WTC11 (cell line): ENCODE data around the gene S100B. TPM values are rescaled to one million over a fixed set of nuclear protein-coding genes. Genes with fewer than 3 reads are reported as not detected.

ENCODE experiments used
- ATAC-seq: fragments of 200-7000 bp; cut with Tn5 transposase; 2 replicates; pipeline ENCODE4 v1.10.0; 2021; ENCODE audit warnings: mild to moderate bottlenecking, moderate library complexity
- CTCF ChIA-PET: fragments of 300-600 bp; sonication (Branson Sonifier 250); formaldehyde crosslinking; loops from one replicate; lab custom pipeline; 2021; ENCODE audit warnings: antibody characterized with exemption; lab: Charles Lee
- POLR2A ChIA-PET: fragments of 350-600 bp; sonication (Branson Sonifier 250); formaldehyde crosslinking; loops from one replicate; lab custom pipeline; 2021; ENCODE audit warnings: antibody characterized with exemption; lab: Charles Lee
- DNase-seq: peaks from one replicate; pipeline ENCODE4 v3.0.0; 2021; ENCODE audit warnings: low spot score
- H3K27ac Mint-ChIP-seq: 2 replicates; pipeline ENCODE4 v1.8.0; 2021; ENCODE audit warnings: mixed read lengths
- H3K27me3 Mint-ChIP-seq: 2 replicates; pipeline ENCODE4 v1.8.0; 2021; ENCODE audit warnings: low read depth, mild to moderate bottlenecking, moderate library complexity, mixed read lengths
- H3K36me3 Mint-ChIP-seq: 2 replicates; pipeline ENCODE4 v1.8.0; 2021; ENCODE audit warnings: mixed read lengths
- H3K4me1 Mint-ChIP-seq: 2 replicates; pipeline ENCODE4 v1.8.0; 2022; ENCODE audit warnings: mixed read lengths
- H3K4me3 Mint-ChIP-seq: 2 replicates; pipeline ENCODE4 v1.8.0; 2021; ENCODE audit warnings: mild to moderate bottlenecking, moderate library complexity, mixed read lengths
- H3K9me3 Mint-ChIP-seq: 2 replicates; pipeline ENCODE4 v1.8.0; 2021; ENCODE audit warnings: mixed read lengths
- E2F4 ChIP-seq: sonication (generic); formaldehyde crosslinking; IDR thresholded peaks from 2 replicates; pipeline ENCODE4 v1.8.1; 2022; ENCODE audit warnings: low read depth, mild to moderate bottlenecking, moderate library complexity, missing genetic modification reagents, borderline replicate concordance
- GABPB1 ChIP-seq: sonication (generic); formaldehyde crosslinking; IDR thresholded peaks from 2 replicates; pipeline ENCODE4 v1.8.1; 2023; ENCODE audit warnings: mild to moderate bottlenecking, missing genetic modification reagents
- HMGXB4 ChIP-seq: sonication (generic); formaldehyde crosslinking; IDR thresholded peaks from 2 replicates; pipeline ENCODE4 v1.8.1; 2023; ENCODE audit warnings: mild to moderate bottlenecking, moderate library complexity, missing genetic modification reagents
- NFE2L1 ChIP-seq: sonication (generic); formaldehyde crosslinking; IDR thresholded peaks from 2 replicates; pipeline ENCODE4 v1.8.1; 2023; ENCODE audit warnings: missing genetic modification reagents
- NR2C2 ChIP-seq: sonication (generic); formaldehyde crosslinking; IDR thresholded peaks from 2 replicates; pipeline ENCODE4 v1.8.0; 2022; ENCODE audit warnings: mild to moderate bottlenecking, missing genetic modification reagents
- NR3C1 ChIP-seq: sonication (generic); formaldehyde crosslinking; conservative IDR thresholded peaks from 2 replicates; pipeline ENCODE4 v1.8.1; 2023; ENCODE audit warnings: low read depth, mild to moderate bottlenecking, missing genetic modification reagents
- PRRX2 ChIP-seq: fragments of 250-450 bp; sonication (Bioruptor Pico); IDR thresholded peaks from 2 replicates; pipeline ENCODE4 v1.8.0; 2021; ENCODE audit warnings: mild to moderate bottlenecking
- SP1 ChIP-seq: sonication (generic); formaldehyde crosslinking; conservative IDR thresholded peaks from 2 replicates; pipeline ENCODE4 v1.8.1; 2022; ENCODE audit warnings: missing genetic modification reagents
- TEAD1 ChIP-seq: sonication (generic); formaldehyde crosslinking; IDR thresholded peaks from 2 replicates; pipeline ENCODE4 v1.8.0; 2022; ENCODE audit warnings: mild to moderate bottlenecking, missing genetic modification reagents
- USF1 ChIP-seq: sonication (generic); formaldehyde crosslinking; IDR thresholded peaks from 2 replicates; pipeline ENCODE4 v1.8.0; 2022; ENCODE audit warnings: mild to moderate bottlenecking, missing genetic modification reagents
- ZBTB21 ChIP-seq: sonication (generic); formaldehyde crosslinking; IDR thresholded peaks from 2 replicates; pipeline ENCODE4 v1.8.1; 2023; ENCODE audit warnings: mild to moderate bottlenecking, missing genetic modification reagents, borderline replicate concordance
- ZNF232 ChIP-seq: sonication (generic); formaldehyde crosslinking; IDR thresholded peaks from 2 replicates; pipeline ENCODE4 v1.8.0; 2022; ENCODE audit warnings: mild to moderate bottlenecking, missing genetic modification reagents
- total RNA-seq: library from RNA; stranded (reverse); gene quantifications from 3 replicates; pipeline ENCODE4 v1.2.3, GENCODE V29; 2021
- TF ChIP-seq, protein P1 (sequence below): sonication (generic); formaldehyde crosslinking; conservative IDR thresholded peaks from 2 replicates; pipeline ENCODE4 v1.8.1; 2023; ENCODE audit warnings: mild to moderate bottlenecking, low read depth, missing genetic modification reagents, moderate library complexity
- TF ChIP-seq, protein P2 (sequence below): fragments of 250-450 bp; sonication (Bioruptor Pico); IDR thresholded peaks from 2 replicates; pipeline ENCODE4 v1.9.0; 2021; ENCODE audit warnings: moderate library complexity, mild to moderate bottlenecking, inconsistent platforms, borderline replicate concordance
- TF ChIP-seq, protein P3 (sequence below): fragments of 250-450 bp; sonication (Bioruptor Pico); IDR thresholded peaks from 2 replicates; pipeline ENCODE4 v1.9.0; 2021; ENCODE audit warnings: mild to moderate bottlenecking, borderline replicate concordance

Gene S100B
- total RNA-seq, 1 experiment from 2014 or later, result 0.46 TPM

- no peak for TF ChIP-seq NFE2L1 (CRISPR knock-in tag)
- TF ChIP-seq TEAD1 (CRISPR knock-in tag), result no peak
- TF ChIP-seq, all 79 proteins: peak for 0
Observed at GRCh38 chr21:46627726-46628125, 22.8 kb upstream of the S100B start (continued).

DNA sequence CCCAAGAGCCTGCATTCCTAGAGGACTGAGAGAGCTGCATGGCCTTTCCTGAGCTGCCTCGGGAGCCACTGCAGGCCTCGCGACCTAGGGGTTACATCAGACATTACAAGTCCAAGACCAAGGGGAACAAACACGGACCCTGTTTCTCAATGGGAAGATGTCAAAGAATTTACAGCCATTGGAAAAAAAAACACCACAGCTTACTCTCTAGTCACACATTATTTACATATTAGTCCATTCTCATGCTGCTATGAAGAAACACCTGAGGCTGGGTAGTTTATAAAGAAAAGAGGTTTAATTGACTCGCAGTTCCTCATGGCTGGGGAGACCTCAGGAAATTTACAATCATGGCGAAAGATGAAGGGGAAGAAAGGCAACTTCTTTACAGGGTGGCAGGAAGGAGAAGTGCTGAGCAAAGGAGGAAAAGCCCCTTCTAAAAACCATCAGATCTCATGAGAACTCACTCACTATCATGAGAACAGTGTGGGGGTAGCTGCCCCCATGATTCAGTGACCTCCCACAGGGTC is 22.2 kb upstream of the S100B start:
- TF ChIP-seq GABPB1 (CRISPR knock-in tag) (peak; percentile 90), PRRX2 (CRISPR knock-in tag) (no peak)
- Mint-ChIP-seq H3K27ac (no peak overlapping the region), H3K9me3 (peaks cover 26% of the 10 kb centered on the region), H3K36me3 (peaks cover 19% of the 10 kb centered on the region), H3K27me3 (no peaks in the 10 kb centered on the region; the same call in 1 of the 2 replicates), H3K4me1 (peaks cover 4% of the 10 kb centered on the region), H3K4me3 (no peak overlapping the region)
- ATAC-seq (peak; percentile 48), DNase-seq (no peak)
- ChIA-PET POLR2A (no interaction called here), CTCF (no interaction called here)

GRCh38 chr21:46626536-46626935 is 21.7 kb upstream of the S100B start:
- Mint-ChIP-seq H3K4me3 (no peak overlapping the region), H3K4me1 (peaks cover 5% of the 10 kb centered on the region), H3K27me3 (no peaks in the 10 kb centered on the region; the same call in 1 of the 2 replicates), H3K27ac (no peak overlapping the region), H3K36me3 (peaks cover 19% of the 10 kb centered on the region), H3K9me3 (peaks cover 25% of the 10 kb centered on the region)
- no peak for ATAC-seq
- ChIA-PET CTCF (no interaction called here), POLR2A (no interaction called here)
- no peak for TF ChIP-seq USF1 (CRISPR knock-in tag)
- TF ChIP-seq, protein P1, sequence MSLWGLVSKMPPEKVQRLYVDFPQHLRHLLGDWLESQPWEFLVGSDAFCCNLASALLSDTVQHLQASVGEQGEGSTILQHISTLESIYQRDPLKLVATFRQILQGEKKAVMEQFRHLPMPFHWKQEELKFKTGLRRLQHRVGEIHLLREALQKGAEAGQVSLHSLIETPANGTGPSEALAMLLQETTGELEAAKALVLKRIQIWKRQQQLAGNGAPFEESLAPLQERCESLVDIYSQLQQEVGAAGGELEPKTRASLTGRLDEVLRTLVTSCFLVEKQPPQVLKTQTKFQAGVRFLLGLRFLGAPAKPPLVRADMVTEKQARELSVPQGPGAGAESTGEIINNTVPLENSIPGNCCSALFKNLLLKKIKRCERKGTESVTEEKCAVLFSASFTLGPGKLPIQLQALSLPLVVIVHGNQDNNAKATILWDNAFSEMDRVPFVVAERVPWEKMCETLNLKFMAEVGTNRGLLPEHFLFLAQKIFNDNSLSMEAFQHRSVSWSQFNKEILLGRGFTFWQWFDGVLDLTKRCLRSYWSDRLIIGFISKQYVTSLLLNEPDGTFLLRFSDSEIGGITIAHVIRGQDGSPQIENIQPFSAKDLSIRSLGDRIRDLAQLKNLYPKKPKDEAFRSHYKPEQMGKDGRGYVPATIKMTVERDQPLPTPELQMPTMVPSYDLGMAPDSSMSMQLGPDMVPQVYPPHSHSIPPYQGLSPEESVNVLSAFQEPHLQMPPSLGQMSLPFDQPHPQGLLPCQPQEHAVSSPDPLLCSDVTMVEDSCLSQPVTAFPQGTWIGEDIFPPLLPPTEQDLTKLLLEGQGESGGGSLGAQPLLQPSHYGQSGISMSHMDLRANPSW (CRISPR knock-in tag), result no peak
- TF ChIP-seq GABPB1 (CRISPR knock-in tag), result no peak
- no peak for TF ChIP-seq NR2C2 (CRISPR knock-in tag)
- TF ChIP-seq SP1 (CRISPR knock-in tag), result no peak
- no peak for TF ChIP-seq NR3C1 (CRISPR knock-in tag)
- TF ChIP-seq, protein P2, sequence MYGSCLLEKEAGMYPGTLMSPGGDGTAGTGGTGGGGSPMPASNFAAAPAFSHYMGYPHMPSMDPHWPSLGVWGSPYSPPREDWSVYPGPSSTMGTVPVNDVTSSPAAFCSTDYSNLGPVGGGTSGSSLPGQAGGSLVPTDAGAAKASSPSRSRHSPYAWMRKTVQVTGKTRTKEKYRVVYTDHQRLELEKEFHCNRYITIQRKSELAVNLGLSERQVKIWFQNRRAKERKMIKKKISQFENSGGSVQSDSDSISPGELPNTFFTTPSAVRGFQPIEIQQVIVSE (CRISPR knock-in tag), result no peak
- no peak for TF ChIP-seq ZNF232 (CRISPR knock-in tag)
- no peak for TF ChIP-seq ZBTB21 (CRISPR knock-in tag)
- no peak for TF ChIP-seq E2F4 (CRISPR knock-in tag)
- TF ChIP-seq, protein P3, sequence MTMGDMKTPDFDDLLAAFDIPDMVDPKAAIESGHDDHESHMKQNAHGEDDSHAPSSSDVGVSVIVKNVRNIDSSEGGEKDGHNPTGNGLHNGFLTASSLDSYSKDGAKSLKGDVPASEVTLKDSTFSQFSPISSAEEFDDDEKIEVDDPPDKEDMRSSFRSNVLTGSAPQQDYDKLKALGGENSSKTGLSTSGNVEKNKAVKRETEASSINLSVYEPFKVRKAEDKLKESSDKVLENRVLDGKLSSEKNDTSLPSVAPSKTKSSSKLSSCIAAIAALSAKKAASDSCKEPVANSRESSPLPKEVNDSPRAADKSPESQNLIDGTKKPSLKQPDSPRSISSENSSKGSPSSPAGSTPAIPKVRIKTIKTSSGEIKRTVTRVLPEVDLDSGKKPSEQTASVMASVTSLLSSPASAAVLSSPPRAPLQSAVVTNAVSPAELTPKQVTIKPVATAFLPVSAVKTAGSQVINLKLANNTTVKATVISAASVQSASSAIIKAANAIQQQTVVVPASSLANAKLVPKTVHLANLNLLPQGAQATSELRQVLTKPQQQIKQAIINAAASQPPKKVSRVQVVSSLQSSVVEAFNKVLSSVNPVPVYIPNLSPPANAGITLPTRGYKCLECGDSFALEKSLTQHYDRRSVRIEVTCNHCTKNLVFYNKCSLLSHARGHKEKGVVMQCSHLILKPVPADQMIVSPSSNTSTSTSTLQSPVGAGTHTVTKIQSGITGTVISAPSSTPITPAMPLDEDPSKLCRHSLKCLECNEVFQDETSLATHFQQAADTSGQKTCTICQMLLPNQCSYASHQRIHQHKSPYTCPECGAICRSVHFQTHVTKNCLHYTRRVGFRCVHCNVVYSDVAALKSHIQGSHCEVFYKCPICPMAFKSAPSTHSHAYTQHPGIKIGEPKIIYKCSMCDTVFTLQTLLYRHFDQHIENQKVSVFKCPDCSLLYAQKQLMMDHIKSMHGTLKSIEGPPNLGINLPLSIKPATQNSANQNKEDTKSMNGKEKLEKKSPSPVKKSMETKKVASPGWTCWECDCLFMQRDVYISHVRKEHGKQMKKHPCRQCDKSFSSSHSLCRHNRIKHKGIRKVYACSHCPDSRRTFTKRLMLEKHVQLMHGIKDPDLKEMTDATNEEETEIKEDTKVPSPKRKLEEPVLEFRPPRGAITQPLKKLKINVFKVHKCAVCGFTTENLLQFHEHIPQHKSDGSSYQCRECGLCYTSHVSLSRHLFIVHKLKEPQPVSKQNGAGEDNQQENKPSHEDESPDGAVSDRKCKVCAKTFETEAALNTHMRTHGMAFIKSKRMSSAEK (CRISPR knock-in tag), result no peak
- no peak for TF ChIP-seq HMGXB4 (CRISPR knock-in tag)
- no peak for DNase-seq
